Esophagus (tissue), 2 donors: ENCODE data around the gene ERN2. TPM values are rescaled to one million over a fixed set of nuclear protein-coding genes. Genes with fewer than 3 reads are reported as not detected.
"Not testable (repeated sequence)": the region's sequence is repeated elsewhere in the genome, so short reads cannot be mapped to it uniquely, and the experiment has no call there.

Source experiments
- H3K27ac ChIP-seq, 2 donors: one replicate each; pipeline ENCODE4 v1.5.1; 2013; ENCODE audit warnings: low read depth in 2 of 2, mild to moderate bottlenecking in 2 of 2, inconsistent platforms in 1 of 2, low read length in 1 of 2, moderate library complexity in 1 of 2
- H3K27me3 ChIP-seq, 2 donors: one replicate each; pipeline ENCODE4 v1.6.1; 2013; ENCODE audit warnings: low read length in 2 of 2, control low read depth in 1 of 2, mild to moderate bottlenecking in 1 of 2; ENCODE audit not compliant: insufficient read depth in 2 of 2, control insufficient read depth in 1 of 2
- H3K36me3 ChIP-seq, 2 donors: one replicate each; pipeline ENCODE4 v1.6.1; 2013; ENCODE audit warnings: low read length in 1 of 2; ENCODE audit not compliant: control insufficient read depth in 2 of 2, insufficient read depth in 2 of 2
- H3K4me1 ChIP-seq, 2 donors: one replicate each; pipeline ENCODE4 v1.6.1; 2013; ENCODE audit warnings: low read length in 1 of 2; ENCODE audit not compliant: control insufficient read depth in 2 of 2, insufficient read depth in 2 of 2
- H3K4me3 ChIP-seq, 2 donors: one replicate each; pipeline ENCODE4 v1.5.1; 2013; ENCODE audit warnings: low read length in 2 of 2, mild to moderate bottlenecking in 2 of 2, low read depth in 1 of 2, moderate library complexity in 1 of 2
- H3K9me3 ChIP-seq, 2 donors: one replicate each; pipeline ENCODE4 v1.6.1; 2013; ENCODE audit warnings: mild to moderate bottlenecking in 2 of 2, low read depth in 1 of 2, low read length in 1 of 2, moderate library complexity in 1 of 2; ENCODE audit not compliant: control insufficient read depth in 2 of 2, insufficient read depth in 1 of 2
- whole genome bisulfite sequencing, 2 donors: extraction: QIAGEN DNeasy Blood & Tissue Kit; methylation state at CpG; one replicate each; pipeline ENCODE4 v1.1.7; 2013; 5-methylcytosine and 5-hydroxymethylcytosine counted together
- polyA plus RNA-seq, 2 donors: library from polyadenylated mRNA; stranded (reverse); fragments of 200-250 nt; gene quantifications; one replicate each; pipeline ENCODE4 v1.2.3, GENCODE V29; 2013
- donor health status: healthy with polysubstance abuse.
- donor health status: Bipolar disorder and iron deficiency.

Gene ERN2
- polyA plus RNA-seq, 2 donors: 0.20 to 0.40 TPM

- WGBS, 2 donors: 29 to 42% methylated on average over 4 of the region's 4 CpGs
- no peaks in the 10 kb centered on the region for H3K36me3 ChIP-seq
- peaks cover 0 to 3% of the 10 kb centered on the region in 2 donors for H3K27me3 ChIP-seq
These were observed 29.7 kb upstream of the ERN2 start for GRCh38 chr16:23742766-23743165.

GRCh38 chr16:23741675-23742303 is 28.8 kb upstream of the ERN2 start:
- peaks cover 0 to 3% of the 10 kb centered on the region in 2 donors for H3K27me3 ChIP-seq

More at GRCh38 chr16:23742766-23743165, 29.7 kb upstream of the ERN2 start:
- Histone ChIP-seq H3K4me1 (no peaks in the 10 kb centered on the region), H3K9me3 (no peaks in the 10 kb centered on the region), H3K27ac (no peak overlapping the region), H3K4me3 (no peak overlapping the region)

DNA sequence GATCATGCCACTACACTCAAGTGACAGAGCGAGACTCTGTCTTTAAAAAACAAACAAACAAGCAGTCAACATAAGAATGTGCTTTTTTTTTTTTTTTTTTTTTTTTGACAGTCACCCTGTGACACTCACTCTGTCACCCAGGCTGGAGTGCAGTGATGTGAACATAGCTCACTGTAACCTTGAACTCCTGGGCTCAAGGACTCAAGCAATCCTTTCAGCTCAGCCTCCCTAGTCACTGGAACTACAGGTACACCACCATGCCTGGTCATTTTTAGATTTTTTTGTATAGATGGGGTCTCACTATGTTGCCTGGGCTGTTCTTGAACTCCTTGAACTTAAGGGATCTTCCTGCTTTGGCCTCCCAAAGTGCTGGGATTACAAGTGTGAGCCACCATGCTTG is 26.5 kb upstream of the ERN2 start:
- Histone ChIP-seq H3K9me3 (no peaks in the 10 kb centered on the region), H3K27me3 (peaks cover 0 to 3% of the 10 kb centered on the region in 2 donors), H3K27ac (no peak overlapping the region), H3K4me3 (no peak overlapping the region), H3K36me3 (no peaks in the 10 kb centered on the region), H3K4me1 (no peaks in the 10 kb centered on the region)
- WGBS, 2 donors: 56 to 70% methylated on average over 1 of the region's 1 CpG

More at GRCh38 chr16:23741675-23742303, 28.8 kb upstream of the ERN2 start:
- Histone ChIP-seq H3K27ac (no peak overlapping the region), H3K9me3 (no peaks in the 10 kb centered on the region), H3K4me3 (no peak overlapping the region), H3K36me3 (no peaks in the 10 kb centered on the region), H3K4me1 (no peaks in the 10 kb centered on the region)
- 46 to 63% methylated on average over 2 of the region's 2 CpGs for WGBS, 2 donors

DNA sequence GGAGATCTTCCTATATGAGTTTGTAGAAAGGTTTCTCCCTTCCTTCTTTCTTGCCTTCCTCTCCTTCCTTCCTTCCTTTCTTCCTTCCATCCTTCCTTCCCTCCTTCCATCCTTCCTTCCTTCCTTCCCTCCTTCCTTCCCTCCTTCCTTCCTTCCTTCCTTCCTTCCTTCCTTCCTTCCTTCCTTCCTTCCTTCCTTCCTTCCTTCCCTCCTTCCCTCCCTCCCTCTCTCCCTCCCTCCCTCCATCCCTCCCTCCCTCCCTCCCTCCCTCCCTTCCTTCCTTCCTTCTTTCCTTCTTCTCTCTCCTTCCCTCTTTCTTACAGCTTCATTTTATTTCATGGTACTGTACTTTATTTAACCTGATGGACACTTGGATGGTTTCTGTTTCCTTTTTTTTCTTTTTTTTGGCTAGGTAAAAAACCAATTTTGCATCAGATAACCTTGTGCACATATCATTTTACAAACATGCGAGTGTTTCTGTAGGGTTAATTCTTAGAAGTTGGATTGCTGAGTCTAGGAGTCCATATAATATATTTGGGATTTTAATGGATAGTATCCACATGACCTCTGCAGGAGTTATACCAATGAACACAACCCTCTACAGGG is 24.5 kb upstream of the ERN2 start:
- H3K27me3 ChIP-seq, H3K27ac ChIP-seq, H3K36me3 ChIP-seq, H3K9me3 ChIP-seq, H3K4me1 ChIP-seq, H3K4me3 ChIP-seq: not testable (repeated sequence)
- WGBS, 2 donors: 81 to 88% methylated on average over 1 of the region's 1 CpG

DNA sequence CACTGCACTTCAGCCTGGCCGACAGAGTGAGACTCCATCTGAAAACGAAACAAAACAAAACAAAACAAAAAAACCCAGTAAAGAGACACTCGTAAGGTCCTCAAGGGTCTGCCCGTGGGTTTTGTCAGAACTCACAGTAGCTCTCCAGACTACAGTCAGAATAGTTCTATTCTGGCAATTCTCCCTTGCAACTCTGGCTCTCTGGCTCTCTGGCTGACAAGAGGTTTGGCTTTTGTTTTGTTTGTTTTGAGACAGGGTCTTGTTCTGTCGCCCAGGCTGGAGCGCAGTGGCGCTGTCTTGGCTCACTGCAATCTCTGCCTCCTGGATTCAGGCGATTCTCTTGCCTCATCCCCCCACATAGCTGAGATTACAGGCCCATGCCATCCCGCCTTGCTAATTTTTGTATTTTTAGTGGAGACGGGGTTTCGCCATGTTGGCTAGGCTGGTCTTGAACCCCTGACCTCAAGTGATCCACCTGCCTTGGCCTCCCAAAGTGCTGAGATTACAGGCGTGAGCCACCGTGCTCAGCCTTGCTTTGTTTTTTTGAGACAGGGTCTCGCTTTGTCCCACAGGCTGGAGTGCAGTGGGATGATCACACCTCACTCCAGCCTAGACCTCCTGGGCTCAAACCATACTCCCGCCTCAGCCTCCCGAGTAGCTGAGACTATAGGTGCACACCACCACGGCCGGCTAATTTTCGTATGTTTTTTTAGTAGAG is 21.3 kb upstream of the ERN2 start:
- Histone ChIP-seq H3K27me3 (peaks cover 0 to 3% of the 10 kb centered on the region in 2 donors), H3K4me1 (no peaks in the 10 kb centered on the region), H3K27ac (no peak overlapping the region), H3K9me3 (no peaks in the 10 kb centered on the region), H3K36me3 (no peaks in the 10 kb centered on the region), H3K4me3 (no peak overlapping the region)
- 80 to 82% methylated on average over 19 of the region's 19 CpGs for WGBS, 2 donors

DNA sequence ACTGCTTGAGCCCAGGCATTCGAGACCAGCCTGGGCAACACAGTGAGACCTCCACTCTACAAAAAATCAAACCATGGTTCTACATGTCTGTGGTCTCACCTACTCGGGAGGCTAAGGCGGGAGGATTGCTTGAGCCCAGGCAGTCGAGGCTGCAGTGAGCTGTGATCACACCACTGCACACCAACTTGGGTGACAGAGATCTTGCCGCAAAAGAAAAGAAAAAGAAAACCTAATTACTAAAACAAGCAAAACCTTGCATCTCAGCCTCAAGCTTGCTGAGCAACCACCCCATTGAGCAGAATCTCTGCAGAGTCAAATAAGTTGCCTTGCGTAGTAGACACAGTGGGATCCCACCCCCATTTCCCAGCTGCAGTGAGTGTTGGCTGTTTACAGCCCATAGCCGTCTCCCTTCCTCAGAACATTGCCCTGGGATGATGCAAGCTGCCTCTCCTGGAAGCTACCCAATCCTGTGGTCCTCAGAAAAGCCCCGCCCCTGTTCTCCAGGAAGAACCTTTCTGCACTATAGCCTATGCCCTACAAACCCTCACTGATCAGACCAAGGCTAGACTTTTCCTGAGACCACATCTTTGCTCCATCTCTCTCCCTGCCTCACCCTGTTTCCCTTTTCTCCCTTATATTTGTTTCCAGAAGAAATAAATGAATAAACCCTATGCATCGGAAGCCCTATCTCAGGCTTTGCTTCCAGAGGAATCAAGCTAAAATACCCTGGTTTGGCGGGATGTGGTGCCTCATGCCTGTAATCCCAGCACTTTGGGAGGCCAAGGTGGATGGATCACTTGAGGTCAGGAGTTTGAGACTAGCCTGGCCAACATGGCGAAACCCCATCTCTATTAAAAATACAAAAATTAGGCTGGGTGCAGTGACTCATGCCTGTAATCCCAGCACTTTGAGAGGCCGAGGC is 16.7 kb upstream of the ERN2 start:
- WGBS, 2 donors: 70 to 76% methylated on average over 12 of the region's 12 CpGs
- no peak overlapping the region for H3K4me3 ChIP-seq

DNA sequence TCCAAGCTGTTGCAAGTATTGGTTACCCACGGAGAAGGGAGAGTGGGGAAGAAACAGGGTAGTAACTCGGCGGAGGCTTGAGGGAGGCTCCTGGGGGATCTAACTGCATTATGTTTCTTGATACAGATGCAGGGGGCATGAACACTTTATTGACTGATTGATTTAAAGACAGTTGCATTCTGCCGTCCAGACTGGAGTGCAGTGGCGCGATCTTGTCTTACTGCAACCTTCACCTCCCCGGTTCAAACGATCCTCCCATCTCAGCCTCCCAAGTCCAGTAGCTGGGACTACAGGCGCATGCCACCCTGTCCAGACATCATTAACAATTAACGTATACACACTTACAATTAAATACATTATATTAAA is 15.1 kb upstream of the ERN2 start:
- WGBS, 2 donors: 57 to 59% methylated on average over 10 of the region's 10 CpGs
- Histone ChIP-seq H3K27me3 (no peaks in the 10 kb centered on the region), H3K9me3 (no peaks in the 10 kb centered on the region), H3K4me1 (no peaks in the 10 kb centered on the region), H3K27ac (no peak overlapping the region), H3K36me3 (no peaks in the 10 kb centered on the region), H3K4me3 (no peak overlapping the region)

More for the DNA sequence above, 16.7 kb upstream of the ERN2 start:
- Histone ChIP-seq H3K9me3 (no peaks in the 10 kb centered on the region), H3K36me3 (no peaks in the 10 kb centered on the region), H3K4me1 (no peaks in the 10 kb centered on the region), H3K27me3 (no peaks in the 10 kb centered on the region), H3K27ac (no peak overlapping the region)

- Histone ChIP-seq H3K4me1 (no peaks in the 10 kb centered on the region), H3K4me3 (no peak overlapping the region), H3K27ac (no peak overlapping the region), H3K9me3 (no peaks in the 10 kb centered on the region), H3K36me3 (no peaks in the 10 kb centered on the region), H3K27me3 (no peaks in the 10 kb centered on the region)
- 87 to 92% methylated on average over 3 of the region's 3 CpGs for WGBS, 2 donors
These were observed 13.7 kb upstream of the ERN2 start for GRCh38 chr16:23726710-23727109.

DNA sequence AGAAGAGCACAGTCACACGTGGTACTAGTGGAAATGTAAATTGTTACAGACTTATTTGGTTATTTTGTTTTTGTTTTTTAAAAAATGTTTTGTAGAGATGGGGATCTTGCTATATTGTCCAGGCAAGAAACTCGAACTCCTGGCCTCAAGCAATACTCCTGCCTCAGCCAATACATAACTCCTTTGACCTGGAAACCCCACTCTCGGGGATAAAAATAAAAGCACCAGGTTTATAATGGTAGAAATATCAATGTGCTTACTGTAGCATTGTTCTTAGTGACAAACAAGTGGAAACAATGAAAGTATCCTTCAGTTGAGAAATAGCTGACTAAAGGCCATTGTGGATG is 11.7 kb upstream of the ERN2 start:
- 59 to 61% methylated on average over 3 of the region's 3 CpGs for WGBS, 2 donors
- Histone ChIP-seq H3K4me1 (no peaks in the 10 kb centered on the region), H3K9me3 (no peaks in the 10 kb centered on the region), H3K4me3 (no peak overlapping the region), H3K36me3 (no peaks in the 10 kb centered on the region), H3K27ac (no peak overlapping the region), H3K27me3 (no peaks in the 10 kb centered on the region)
